ENCODE data around the gene PREX1. TPM values are rescaled to one million over a fixed set of nuclear protein-coding genes. Genes with fewer than 3 reads are reported as not detected.

The PREX1 gene
- total and polyA plus RNA-seq, 9 donors: 16.7 to 32.5 (median 22.5) TPM

GRCh38 chr20:48595495-48596333 lies 232.1 kb downstream of the PREX1 start:
- 63% methylated on average over 3 of the region's 10 CpGs for WGBS (ENCODE audit: insufficient coverage)
- H3K4me3 ChIP-seq (ENCODE audit: low read length): no peak overlapping the region
- no peak for DNase-seq

GRCh38 chr20:48594533-48594932 lies 233.3 kb downstream of the PREX1 start:
- Histone ChIP-seq H3K36me3 (ENCODE audit: control insufficient read depth, insufficient read depth, low read length) (no peaks in the 10 kb centered on the region), H3K9me3 (replicated peaks; ENCODE audit: control insufficient read depth, low read depth, low read length) (peaks cover 3% of the 10 kb centered on the region), H3K27ac (ENCODE audit: low read length) (no peak overlapping the region), H3K4me3 (ENCODE audit: low read length) (no peak overlapping the region), H3K4me1 (ENCODE audit: control insufficient read depth, insufficient read depth, low read length) (no peaks in the 10 kb centered on the region), H3K27me3 (ENCODE audit: control insufficient read depth, insufficient read depth, low read length) (peaks cover 7% of the 10 kb centered on the region)
- no CpG with 5 or more reads among the region's 3 CpGs for whole genome bisulfite sequencing (ENCODE audit: insufficient coverage)
- DNase-seq: no peak

More at GRCh38 chr20:48595495-48596333, 232.1 kb downstream of the PREX1 start:
- H3K4me1 ChIP-seq (ENCODE audit: control insufficient read depth, insufficient read depth, low read length): no peaks in the 10 kb centered on the region
- H3K9me3 ChIP-seq (replicated peaks; ENCODE audit: control insufficient read depth, low read depth, low read length): peaks cover 3% of the 10 kb centered on the region
- peaks cover 18% of the 10 kb centered on the region for H3K27me3 ChIP-seq (ENCODE audit: control insufficient read depth, insufficient read depth, low read length)
- H3K27ac ChIP-seq (ENCODE audit: low read length): no peak overlapping the region
- no peaks in the 10 kb centered on the region for H3K36me3 ChIP-seq (ENCODE audit: control insufficient read depth, insufficient read depth, low read length)

GRCh38 chr20:48592107-48592940 lies 235.5 kb downstream of the PREX1 start:
- Histone ChIP-seq H3K4me3 (ENCODE audit: low read length) (no peak overlapping the region), H3K4me1 (ENCODE audit: control insufficient read depth, insufficient read depth, low read length) (no peaks in the 10 kb centered on the region), H3K9me3 (replicated peaks; ENCODE audit: control insufficient read depth, low read depth, low read length) (peaks cover 3% of the 10 kb centered on the region), H3K27me3 (ENCODE audit: control insufficient read depth, insufficient read depth, low read length) (peaks cover 3% of the 10 kb centered on the region), H3K27ac (ENCODE audit: low read length) (no peak overlapping the region), H3K36me3 (ENCODE audit: control insufficient read depth, insufficient read depth, low read length) (no peaks in the 10 kb centered on the region)
- DNase-seq: no peak
- WGBS (ENCODE audit: insufficient coverage): 95% methylated on average over 7 of the region's 8 CpGs

GRCh38 chr20:48586730-48587129 lies 241.1 kb downstream of the PREX1 start:
- DNase-seq: no peak
- Histone ChIP-seq H3K4me3 (ENCODE audit: low read length) (no peak overlapping the region), H3K4me1 (ENCODE audit: control insufficient read depth, insufficient read depth, low read length) (peaks cover 3% of the 10 kb centered on the region), H3K27ac (ENCODE audit: low read length) (no peak overlapping the region), H3K27me3 (ENCODE audit: control insufficient read depth, insufficient read depth, low read length) (peaks cover 21% of the 10 kb centered on the region), H3K9me3 (replicated peaks; ENCODE audit: control insufficient read depth, low read depth, low read length) (no peaks in the 10 kb centered on the region), H3K36me3 (ENCODE audit: control insufficient read depth, insufficient read depth, low read length) (no peaks in the 10 kb centered on the region)
- WGBS (ENCODE audit: insufficient coverage): 52% methylated on average over 5 of the region's 8 CpGs

GRCh38 chr20:48585061-48585870 lies 242.5 kb downstream of the PREX1 start:
- Histone ChIP-seq H3K4me3 (ENCODE audit: low read length) (no peak overlapping the region), H3K27ac (ENCODE audit: low read length) (no peak overlapping the region), H3K27me3 (ENCODE audit: control insufficient read depth, insufficient read depth, low read length) (peaks cover 26% of the 10 kb centered on the region), H3K4me1 (ENCODE audit: control insufficient read depth, insufficient read depth, low read length) (peaks cover 3% of the 10 kb centered on the region), H3K36me3 (ENCODE audit: control insufficient read depth, insufficient read depth, low read length) (no peaks in the 10 kb centered on the region), H3K9me3 (replicated peaks; ENCODE audit: control insufficient read depth, low read depth, low read length) (no peaks in the 10 kb centered on the region)
- WGBS (ENCODE audit: insufficient coverage): 28% methylated on average over 13 of the region's 21 CpGs
- no peak for DNase-seq

GRCh38 chr20:48584391-48585060 lies 243.3 kb downstream of the PREX1 start:
- Histone ChIP-seq H3K4me3 (ENCODE audit: low read length) (no peak overlapping the region), H3K4me1 (ENCODE audit: control insufficient read depth, insufficient read depth, low read length) (peaks cover 3% of the 10 kb centered on the region), H3K27ac (ENCODE audit: low read length) (no peak overlapping the region), H3K36me3 (ENCODE audit: control insufficient read depth, insufficient read depth, low read length) (no peaks in the 10 kb centered on the region), H3K27me3 (ENCODE audit: control insufficient read depth, insufficient read depth, low read length) (peaks cover 28% of the 10 kb centered on the region), H3K9me3 (replicated peaks; ENCODE audit: control insufficient read depth, low read depth, low read length) (no peaks in the 10 kb centered on the region)
- no peak for DNase-seq
- whole genome bisulfite sequencing (ENCODE audit: insufficient coverage): 26% methylated on average over 7 of the region's 8 CpGs

- H3K27me3 ChIP-seq (ENCODE audit: control insufficient read depth, insufficient read depth, low read length): peaks cover 29% of the 10 kb centered on the region
- H3K4me3 ChIP-seq (ENCODE audit: low read length): no peak overlapping the region
- no peak overlapping the region for H3K27ac ChIP-seq (ENCODE audit: low read length)
- no peaks in the 10 kb centered on the region for H3K9me3 ChIP-seq (replicated peaks; ENCODE audit: control insufficient read depth, low read depth, low read length)
- 86% methylated on average over 10 of the region's 11 CpGs for WGBS (ENCODE audit: insufficient coverage)
- DNase-seq: no peak
- H3K4me1 ChIP-seq (ENCODE audit: control insufficient read depth, insufficient read depth, low read length): peaks cover 3% of the 10 kb centered on the region
- H3K36me3 ChIP-seq (ENCODE audit: control insufficient read depth, insufficient read depth, low read length): no peaks in the 10 kb centered on the region
Observed at GRCh38 chr20:48583801-48584200, 244.0 kb downstream of the PREX1 start.

- Histone ChIP-seq H3K27me3 (ENCODE audit: control insufficient read depth, insufficient read depth, low read length) (peaks cover 32% of the 10 kb centered on the region), H3K27ac (ENCODE audit: low read length) (no peak overlapping the region), H3K4me1 (ENCODE audit: control insufficient read depth, insufficient read depth, low read length) (peaks cover 3% of the 10 kb centered on the region), H3K36me3 (ENCODE audit: control insufficient read depth, insufficient read depth, low read length) (no peaks in the 10 kb centered on the region), H3K4me3 (ENCODE audit: low read length) (no peak overlapping the region), H3K9me3 (replicated peaks; ENCODE audit: control insufficient read depth, low read depth, low read length) (no peaks in the 10 kb centered on the region)
- no peak for DNase-seq
- 81% methylated on average over 11 of the region's 11 CpGs for WGBS (ENCODE audit: insufficient coverage)
Observed at GRCh38 chr20:48583171-48583570, 244.6 kb downstream of the PREX1 start.

- 0% methylated on average over 4 of the region's 5 CpGs for WGBS (ENCODE audit: insufficient coverage)
Observed at GRCh38 chr20:48582673-48582985, 245.2 kb downstream of the PREX1 start.

More at GRCh38 chr20:48582673-48582985, 245.2 kb downstream of the PREX1 start:
- no peaks in the 10 kb centered on the region for H3K9me3 ChIP-seq (replicated peaks; ENCODE audit: control insufficient read depth, low read depth, low read length)
- H3K4me3 ChIP-seq (ENCODE audit: low read length): no peak overlapping the region
- H3K36me3 ChIP-seq (ENCODE audit: control insufficient read depth, insufficient read depth, low read length): no peaks in the 10 kb centered on the region
- H3K27me3 ChIP-seq (ENCODE audit: control insufficient read depth, insufficient read depth, low read length): peaks cover 34% of the 10 kb centered on the region
- H3K27ac ChIP-seq (ENCODE audit: low read length): no peak overlapping the region
- DNase-seq: no peak
- H3K4me1 ChIP-seq (ENCODE audit: control insufficient read depth, insufficient read depth, low read length): peaks cover 3% of the 10 kb centered on the region
